Measurements from ENCODE around the gene GCC2. TPM values are rescaled to one million over a fixed set of nuclear protein-coding genes. Genes with fewer than 3 reads are reported as not detected.

GCC2 gene
- total and polyA plus RNA-seq, 2 donors (not counting 3 experiments of a cell fraction or from before 2014, with no cell fraction given): 4.1 to 38.7 TPM

DNA sequence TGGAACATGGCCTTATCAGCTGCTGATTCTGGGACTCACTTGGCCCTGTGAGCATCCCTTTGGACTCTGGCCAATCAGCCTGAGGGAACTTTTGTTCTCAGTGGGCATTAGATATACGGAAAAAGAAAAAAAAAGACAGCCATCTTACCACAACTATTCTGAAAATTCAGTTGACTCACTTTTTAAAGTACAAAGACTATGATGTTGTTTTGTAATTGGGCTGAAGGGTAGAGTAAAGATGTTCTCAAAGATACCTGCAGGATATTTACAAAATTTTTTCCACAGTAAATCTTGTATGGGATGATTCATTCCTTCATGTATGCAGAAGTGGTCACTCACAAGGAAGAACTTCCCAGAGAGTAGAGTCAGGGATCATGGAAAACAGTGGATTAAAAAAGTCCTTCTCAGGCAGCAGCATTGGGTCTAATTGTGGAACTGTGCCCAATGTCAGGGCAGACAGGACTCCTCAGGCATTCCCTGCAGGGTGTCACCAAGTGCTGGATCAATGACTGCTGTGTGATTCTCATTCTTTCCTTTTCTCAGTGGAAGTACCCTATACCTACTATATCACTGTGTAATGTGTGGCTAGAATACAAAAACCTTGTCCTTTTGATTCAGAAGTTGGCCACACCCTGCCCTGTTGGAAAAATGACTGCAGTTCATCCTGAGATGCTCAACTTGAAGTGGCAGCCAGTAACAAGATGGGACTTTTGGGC is 35.9 kb upstream of the GCC2 start:
- H3K9me3 ChIP-seq (replicated peaks; ENCODE audit: control insufficient read depth, insufficient read depth, low read length): no peaks in the 10 kb centered on the region
- H3K4me1 ChIP-seq (ENCODE audit: control insufficient read depth, extremely low read depth, insufficient read depth, low read length): no peaks in the 10 kb centered on the region
- peaks cover 0 to 8% of the 10 kb centered on the region in 2 experiments for H3K27me3 ChIP-seq (ENCODE audit: control insufficient read depth in 2 of 2, insufficient read depth in 2 of 2, low read length in 2 of 2)
- H3K79me2 ChIP-seq (ENCODE audit: control insufficient read depth, insufficient read depth, low read length): no peaks in the 10 kb centered on the region
- no peaks in the 10 kb centered on the region for H4K20me1 ChIP-seq (replicated peaks; ENCODE audit: control insufficient read depth, extremely low read depth, insufficient read depth, low read length)
- TF ChIP-seq POLR2A (IDR thresholded peaks at IDR 0.05; ENCODE audit: low read depth, low read length): no peak
- no peak for TF ChIP-seq GATA2 (IDR thresholded peaks at IDR 0.05; ENCODE audit: insufficient read depth, insufficient read length, low read depth, low read length)
- TF ChIP-seq JUN (IDR thresholded peaks at IDR 0.05; ENCODE audit: borderline replicate concordance, insufficient read depth, insufficient read length, low read depth): no peak
- TF ChIP-seq FOS (IDR thresholded peaks at IDR 0.05; ENCODE audit: borderline replicate concordance, insufficient read depth, low read length): no peak
- TF ChIP-seq POLR2AphosphoS5 (IDR thresholded peaks at IDR 0.05; ENCODE audit: insufficient read depth, low read depth, low read length): no peak
- TF ChIP-seq, protein P1, sequence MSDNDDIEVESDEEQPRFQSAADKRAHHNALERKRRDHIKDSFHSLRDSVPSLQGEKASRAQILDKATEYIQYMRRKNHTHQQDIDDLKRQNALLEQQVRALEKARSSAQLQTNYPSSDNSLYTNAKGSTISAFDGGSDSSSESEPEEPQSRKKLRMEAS (IDR thresholded peaks at IDR 0.05; ENCODE audit: insufficient read depth, insufficient read length): no peak
- TF ChIP-seq EZH2 (IDR thresholded peaks at IDR 0.05; ENCODE audit: borderline replicate concordance, low read depth, low read length, severe bottlenecking): no peak
- TF ChIP-seq, protein P2, sequence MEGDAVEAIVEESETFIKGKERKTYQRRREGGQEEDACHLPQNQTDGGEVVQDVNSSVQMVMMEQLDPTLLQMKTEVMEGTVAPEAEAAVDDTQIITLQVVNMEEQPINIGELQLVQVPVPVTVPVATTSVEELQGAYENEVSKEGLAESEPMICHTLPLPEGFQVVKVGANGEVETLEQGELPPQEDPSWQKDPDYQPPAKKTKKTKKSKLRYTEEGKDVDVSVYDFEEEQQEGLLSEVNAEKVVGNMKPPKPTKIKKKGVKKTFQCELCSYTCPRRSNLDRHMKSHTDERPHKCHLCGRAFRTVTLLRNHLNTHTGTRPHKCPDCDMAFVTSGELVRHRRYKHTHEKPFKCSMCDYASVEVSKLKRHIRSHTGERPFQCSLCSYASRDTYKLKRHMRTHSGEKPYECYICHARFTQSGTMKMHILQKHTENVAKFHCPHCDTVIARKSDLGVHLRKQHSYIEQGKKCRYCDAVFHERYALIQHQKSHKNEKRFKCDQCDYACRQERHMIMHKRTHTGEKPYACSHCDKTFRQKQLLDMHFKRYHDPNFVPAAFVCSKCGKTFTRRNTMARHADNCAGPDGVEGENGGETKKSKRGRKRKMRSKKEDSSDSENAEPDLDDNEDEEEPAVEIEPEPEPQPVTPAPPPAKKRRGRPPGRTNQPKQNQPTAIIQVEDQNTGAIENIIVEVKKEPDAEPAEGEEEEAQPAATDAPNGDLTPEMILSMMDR (IDR thresholded peaks at IDR 0.05; ENCODE audit: extremely low read depth in 1 of 2, insufficient read depth in 1 of 2, low read depth in 1 of 2, low read length in 2 of 2): no peak
- no peak for TF ChIP-seq MYC (IDR thresholded peaks at IDR 0.05; ENCODE audit: low read depth, low read length)
- FAIRE-seq: no peak
- no peak overlapping the region for H2AFZ ChIP-seq (ENCODE audit: low read depth, low read length)
- no peaks in the 10 kb centered on the region for H3K9me1 ChIP-seq (replicated peaks; ENCODE audit: control insufficient read depth, extremely low read depth, insufficient read depth, low read length)
- no peak overlapping the region for H3K4me2 ChIP-seq (ENCODE audit: insufficient read depth, low read length)
- no peak for DNase-seq (ENCODE audit: low read depth, low spot score)
- no peak overlapping the region for H3K27ac ChIP-seq (ENCODE audit: insufficient read depth, low read depth, low read length)
- ChIA-PET CTCF (interaction anchor here (0.6 to 0.7 kb wide), 2 partner anchors 11 to 184 kb away, joined by 3 read pairs; no protein-coding TSS in a partner anchor), POLR2A (no interaction called here)
- no peak overlapping the region for H3K4me3 ChIP-seq (replicated peaks in 1 of 3; ENCODE audit: insufficient read depth in 1 of 3, low read depth in 1 of 3, low read length in 3 of 3)
- no TSS peak for BruUV-seq (replicated peaks)
- intact Hi-C loops (cut with micrococcal nuclease): no loop called here
- no peak overlapping the region for H3K9ac ChIP-seq (replicated peaks; ENCODE audit: extremely low read depth, insufficient read depth, low read length)
- dilution Hi-C loops (cut with MboI; ENCODE audit: extremely low pct_ligation_motif_present, low sequenced_read_pairs): no loop called here
- H3K36me3 ChIP-seq (ENCODE audit: control insufficient read depth in 2 of 2, extremely low read depth in 1 of 2, insufficient read depth in 2 of 2, low read length in 2 of 2): no peaks in the 10 kb centered on the region
